Stimulated activated CD8-positive, alpha-beta memory T cell treated with anti-CD3 and anti-CD28 coated beads, Interleukin-15, amount 100 ng/mL, for 48 hours (primary cell): ENCODE measurements around the gene SLC17A1.
"Not testable (repeated sequence)": the region's sequence is repeated elsewhere in the genome, so short reads cannot be mapped to it uniquely, and the experiment has no call there.

Source experiments
- DNase-seq, 2 donors: peaks; one replicate each; pipeline ENCODE4 v3.0.0-alpha.2; 2020; ENCODE audit warnings: low read depth in 2 of 2

The SLC17A1 gene

DNA sequence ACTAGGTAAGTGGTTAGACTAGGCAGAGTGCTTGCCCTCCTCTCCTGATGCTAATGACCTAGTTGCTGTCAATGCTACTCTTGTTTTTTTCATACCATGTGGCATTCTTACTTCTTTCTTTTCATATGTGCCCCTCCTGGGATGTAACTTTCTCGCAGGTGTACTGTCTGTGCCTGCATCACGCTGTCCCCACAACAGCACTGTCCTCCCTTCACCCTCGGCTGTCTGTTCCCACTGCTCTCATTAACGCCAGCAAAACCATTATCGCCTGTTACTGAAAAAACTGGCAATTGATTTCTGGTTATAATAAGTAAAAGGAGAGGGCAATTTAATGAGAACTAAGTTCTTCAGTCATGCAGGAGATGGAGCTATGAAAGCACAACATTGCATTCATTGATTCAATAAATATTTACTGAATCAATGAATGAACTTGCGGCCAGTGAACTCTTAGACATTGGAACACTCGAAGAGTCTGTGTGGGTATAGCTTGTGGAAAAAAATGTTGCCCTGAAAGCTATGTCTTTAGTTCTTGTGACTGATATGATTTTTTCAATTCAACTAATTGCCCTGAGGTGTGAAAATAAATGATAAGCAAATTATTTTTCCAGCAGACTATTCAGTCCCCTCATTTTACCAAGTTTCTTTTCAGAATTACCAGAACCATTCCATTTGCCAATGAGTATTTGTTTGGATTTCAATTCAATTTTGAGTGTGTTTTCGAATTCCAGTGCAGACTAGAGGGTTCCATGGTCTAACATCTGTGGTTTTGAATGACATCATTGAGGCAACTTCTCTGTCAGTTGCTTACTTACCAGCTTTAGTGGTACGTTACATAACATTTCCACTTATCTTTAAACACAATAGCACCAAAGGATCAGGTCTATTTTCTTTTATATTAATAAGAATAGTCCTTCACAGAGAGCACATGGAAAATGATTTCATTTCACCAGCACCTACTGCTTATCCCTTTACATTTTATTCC is 75.2 kb downstream of the SLC17A1 start:
- no peak for DNase-seq

DNA sequence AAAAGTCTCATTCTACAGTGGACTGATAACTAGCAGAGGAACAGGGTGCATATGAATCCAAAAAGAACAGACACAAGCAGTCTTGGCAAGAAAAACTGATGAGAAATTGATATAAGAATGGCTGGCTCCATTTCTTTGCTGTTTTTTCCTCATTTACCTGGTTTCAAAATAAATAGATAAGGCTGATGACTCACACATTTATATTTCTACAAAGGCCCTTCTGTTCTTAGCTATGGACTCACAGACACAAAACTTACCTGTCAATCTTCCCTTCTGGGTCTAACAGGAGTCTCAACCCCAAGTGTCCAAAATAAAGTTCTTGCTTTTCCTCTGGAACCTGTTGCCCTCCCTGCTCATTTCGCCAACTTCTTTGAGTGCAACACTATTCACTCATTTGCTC is 76.4 kb downstream of the SLC17A1 start:
- no peak for DNase-seq

DNA sequence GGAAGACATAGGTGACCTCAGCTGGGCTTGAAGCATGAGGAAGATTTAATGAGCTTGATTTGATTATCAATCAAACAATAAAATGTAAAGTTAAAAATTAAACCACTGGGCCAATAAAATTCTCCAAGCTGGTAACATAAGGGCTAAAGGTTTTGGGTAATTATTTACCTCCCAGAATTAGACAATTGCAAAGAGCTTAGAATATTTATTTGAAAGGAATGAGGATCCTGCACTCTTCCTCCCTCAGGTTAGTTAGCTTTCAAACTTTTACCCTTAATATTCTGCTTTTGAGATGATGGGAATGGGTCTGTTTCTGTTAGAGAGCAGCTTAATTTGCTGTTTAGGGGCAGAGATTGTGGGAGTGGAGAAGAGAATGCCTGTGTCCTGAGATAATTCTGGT is 77.3 kb downstream of the SLC17A1 start, which contains the start of gene SLC17A4:
Gene SLC17A4, plus strand, starts transcription at position 208 of the 400 bp plus-strand sequence. CDS start 7,221 bp downstream, outside the sequence.
- no peak for DNase-seq

DNA sequence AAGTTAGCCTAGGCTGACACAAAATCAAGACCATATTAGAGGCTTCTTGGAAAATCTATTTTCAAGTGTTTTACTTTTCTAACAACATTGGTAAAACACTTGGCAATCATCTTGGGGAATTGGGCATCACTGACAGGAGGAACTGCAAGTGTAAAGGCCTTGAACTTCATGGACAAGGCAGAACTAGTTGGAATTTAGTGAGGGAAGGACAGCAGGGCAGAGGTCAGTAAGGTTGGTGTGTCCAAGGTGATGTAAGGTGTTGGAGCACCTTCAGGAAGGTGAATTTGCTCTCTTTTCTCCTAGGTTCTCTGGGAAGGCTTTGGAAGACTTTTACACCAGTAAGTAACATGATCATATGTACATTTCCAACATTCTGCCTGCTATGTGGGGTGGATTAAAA is 78.8 kb downstream of the SLC17A1 start:
- DNase-seq, result no peak

DNA sequence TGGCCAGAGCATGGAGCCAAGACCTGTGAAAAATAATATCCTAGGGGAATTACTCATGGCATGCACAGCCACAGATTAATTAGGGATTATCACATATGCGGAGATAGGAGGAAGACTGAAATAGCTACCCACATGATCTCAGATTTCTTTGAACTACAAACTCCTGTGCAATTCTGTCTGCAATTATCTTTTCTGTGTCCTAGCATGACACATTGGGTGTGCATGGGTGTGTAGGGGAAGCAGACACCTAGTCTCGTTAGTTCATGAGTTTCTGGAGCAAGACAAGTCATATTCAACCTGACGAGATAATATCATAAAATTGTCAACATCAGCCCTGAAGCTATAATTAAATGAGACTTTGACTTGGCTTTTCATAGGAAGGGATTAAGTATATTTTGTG is 80.9 kb downstream of the SLC17A1 start:
- DNase-seq, result no peak

DNA sequence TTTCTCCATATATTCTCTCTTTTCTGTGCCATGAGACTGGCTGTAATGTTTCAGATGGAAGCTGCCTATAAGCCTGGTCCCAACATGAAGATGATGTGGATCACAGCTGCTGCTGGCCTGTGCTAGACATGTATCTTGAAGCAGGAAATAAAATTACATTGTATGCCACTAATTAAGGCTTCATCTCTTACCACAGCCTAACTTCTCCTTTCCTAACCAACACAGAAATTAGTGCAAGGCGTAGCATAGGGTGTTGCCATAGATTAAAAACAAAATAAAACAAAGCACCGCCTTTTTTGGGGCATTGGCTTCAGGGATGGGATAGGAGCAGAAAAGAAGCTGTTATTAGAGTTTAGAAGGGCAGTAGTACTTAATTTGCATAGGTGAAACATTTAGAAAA is 82.0 kb downstream of the SLC17A1 start:
- no peak for DNase-seq

DNA sequence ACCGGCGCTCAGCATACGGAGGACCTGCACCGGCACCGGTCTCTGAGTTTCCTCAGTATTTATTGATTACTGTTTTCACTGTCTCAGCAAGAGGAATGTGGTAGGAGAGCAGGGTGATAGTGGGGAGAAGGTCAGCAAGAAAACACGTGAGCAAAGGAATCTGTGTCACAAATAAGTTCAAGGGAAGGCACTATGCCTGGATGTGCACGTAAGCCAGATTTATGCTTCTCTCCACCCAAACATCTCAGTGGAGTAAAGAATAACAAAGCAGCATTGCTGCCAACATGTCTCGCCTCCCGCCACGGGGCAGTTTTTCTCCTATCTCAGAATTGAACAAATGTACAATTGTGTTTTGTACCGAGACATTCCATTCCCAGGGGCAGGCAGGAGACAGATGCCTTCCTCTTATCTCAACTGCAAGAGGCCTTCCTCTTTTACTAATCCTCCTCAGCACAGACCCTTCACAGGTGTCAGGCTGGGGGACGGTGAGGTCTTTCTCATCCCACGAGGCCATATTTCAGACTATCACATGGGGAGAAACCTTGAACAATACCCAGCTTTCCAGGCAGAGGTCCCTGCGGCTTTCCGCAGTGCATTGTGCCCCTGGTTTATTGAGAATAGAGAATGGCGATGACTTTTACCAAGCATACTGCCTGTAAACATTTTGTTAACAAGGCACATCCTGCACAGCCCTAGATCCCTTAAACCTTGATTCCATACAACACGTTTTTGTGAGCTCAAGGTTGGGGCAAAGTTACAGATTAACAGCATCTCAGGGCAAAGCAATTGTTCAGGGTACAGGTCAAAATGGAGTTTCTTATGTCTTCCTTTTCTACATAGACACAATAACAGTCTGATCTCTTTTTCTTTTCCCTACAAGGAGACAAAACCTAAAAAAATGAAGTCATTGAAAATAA is 83.0 kb downstream of the SLC17A1 start:
- DNase-seq, result not testable (repeated sequence)

DNA sequence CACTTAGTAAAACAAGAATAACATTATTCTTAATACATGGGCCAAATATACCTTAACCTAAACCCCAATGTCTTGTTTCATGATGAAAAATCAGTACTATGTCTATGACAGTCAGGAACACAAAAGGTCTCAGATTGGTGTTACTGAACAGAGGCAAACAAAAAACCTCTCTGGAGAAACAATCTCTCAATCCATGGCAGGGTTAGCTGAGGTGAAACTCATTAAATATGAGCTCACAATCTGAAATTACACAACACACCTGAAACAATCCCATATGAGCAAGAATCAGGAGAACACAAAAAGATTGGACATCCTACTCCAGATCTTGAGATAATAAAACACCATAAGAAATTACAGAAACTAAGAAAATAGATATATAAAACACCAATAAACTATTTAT is 83.8 kb downstream of the SLC17A1 start:
- no peak for DNase-seq

DNA sequence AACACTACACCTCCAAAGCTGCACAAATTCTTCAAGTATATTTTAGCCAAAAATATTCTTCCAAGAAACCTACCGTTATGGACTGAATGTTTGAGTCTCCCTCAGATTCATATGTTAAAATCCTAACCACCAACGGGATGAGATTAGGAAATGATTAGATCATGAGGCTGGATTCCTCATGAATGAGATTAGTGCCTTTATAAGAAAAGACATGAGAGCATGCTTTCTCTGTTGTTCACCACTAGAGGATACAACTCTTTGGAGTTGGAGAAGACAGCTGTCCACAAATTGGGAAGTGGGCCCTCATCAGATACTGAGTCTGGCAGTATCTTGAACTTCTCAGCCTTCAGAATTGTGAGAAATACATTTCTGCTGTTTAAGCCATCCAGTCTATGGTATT is 84.4 kb downstream of the SLC17A1 start:
- no peak for DNase-seq

DNA sequence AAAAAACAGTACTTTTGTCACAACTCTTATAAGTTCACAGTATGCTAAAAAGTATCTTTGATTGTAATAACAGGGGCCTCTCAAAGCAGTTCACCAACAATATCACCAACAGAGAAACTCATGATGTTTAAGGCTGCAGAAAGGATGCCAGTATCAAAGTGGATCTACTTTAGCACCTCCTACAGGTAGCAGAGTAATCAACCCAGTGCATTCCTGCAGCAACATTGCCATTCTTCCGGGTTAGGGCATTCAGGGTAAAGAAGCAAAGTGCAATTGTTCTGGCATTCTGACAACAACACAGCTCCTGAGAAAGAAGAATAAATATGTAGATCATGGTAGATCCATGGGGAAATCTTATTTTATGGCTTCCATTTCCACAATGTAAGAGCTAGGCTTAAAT is 84.9 kb downstream of the SLC17A1 start:
- DNase-seq, result no peak

DNA sequence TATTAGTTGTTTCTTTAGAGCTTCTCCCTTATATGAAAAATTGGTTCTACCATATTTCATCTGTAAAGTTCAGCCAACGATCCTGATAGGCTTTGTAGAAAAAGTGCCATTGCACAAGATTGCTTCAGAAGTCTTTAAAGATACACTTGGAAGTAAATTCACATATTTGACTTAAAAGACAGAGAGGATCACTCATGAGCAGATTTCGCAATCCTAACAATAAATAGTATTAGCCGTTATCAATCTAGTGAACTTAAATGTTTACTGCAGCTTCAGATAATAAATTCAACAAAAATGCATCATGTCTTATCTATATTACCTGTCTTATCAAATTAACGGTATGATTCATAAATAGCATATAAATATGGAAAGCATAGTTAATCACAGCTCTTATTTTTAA is 86.0 kb downstream of the SLC17A1 start:
- no peak for DNase-seq

DNA sequence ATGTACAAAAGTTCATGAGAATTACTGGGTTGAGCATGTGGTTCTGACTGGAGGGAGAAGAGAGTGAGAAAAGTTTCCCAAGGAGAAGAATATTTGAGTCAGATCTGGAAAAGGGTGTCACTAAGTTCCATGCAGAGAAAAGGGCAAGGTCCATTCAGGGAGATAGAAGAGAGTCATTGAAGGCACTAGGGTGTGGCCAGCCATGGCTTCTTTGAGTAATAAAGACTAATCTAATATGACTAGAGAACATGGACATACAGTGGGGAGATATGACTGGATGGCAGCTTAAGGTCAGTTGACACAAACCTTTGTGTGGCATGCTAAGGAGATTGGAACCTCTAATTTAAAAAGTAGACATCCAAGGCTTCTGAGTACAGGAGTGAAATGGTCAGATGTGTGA is 88.0 kb downstream of the SLC17A1 start:
- no peak for DNase-seq

DNA sequence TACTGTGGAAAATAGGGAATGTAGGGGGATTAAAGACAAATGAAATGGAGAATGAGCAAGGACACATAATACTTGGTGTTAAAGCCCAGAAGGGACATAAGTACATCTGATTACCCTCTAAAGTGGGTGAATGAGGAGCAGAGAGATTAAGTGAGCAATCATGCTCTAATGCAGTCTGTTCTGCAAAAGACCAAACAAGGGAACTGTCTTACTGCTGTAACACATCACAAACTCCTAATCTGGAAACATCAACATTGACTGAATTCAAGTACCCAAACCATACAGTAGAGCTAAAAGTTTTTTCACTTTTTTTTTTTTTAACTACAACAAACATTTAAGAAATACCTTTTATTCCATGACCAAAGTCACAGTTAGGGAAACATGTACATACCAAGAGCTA is 96.6 kb downstream of the SLC17A1 start:
- DNase-seq, result no peak
